Thyroid gland (tissue), 4 donors: ENCODE data around the gene FTCD. TPM values are rescaled to one million over a fixed set of nuclear protein-coding genes. Genes with fewer than 3 reads are reported as not detected.

Experiments used
- DNase-seq, 2 donors: peaks; one replicate each; pipeline ENCODE4 v3.0.0-alpha.2; 2019
- H3K27ac ChIP-seq, 3 donors: fragments of 200-600 bp; sonication (generic); 1 replicate in 2 of 3; 2 replicates in 1 of 3; pipeline ENCODE4 v1.5.1; 2016 to 2019; ENCODE audit warnings: mild to moderate bottlenecking in 1 of 3, moderate library complexity in 1 of 3
- H3K27me3 ChIP-seq: fragments of 200-600 bp; sonication (generic); one replicate; pipeline ENCODE4 v1.5.1; 2019
- H3K36me3 ChIP-seq, 2 donors: fragments of 200-600 bp; sonication (generic); one replicate each; pipeline ENCODE4 v1.5.1; 2016 to 2019
- H3K4me1 ChIP-seq, 2 donors: fragments of 200-600 bp; sonication (generic); one replicate each; pipeline ENCODE4 v1.5.1; 2017 to 2019
- H3K4me3 ChIP-seq, 3 donors: fragments of 200-600 bp; sonication (generic); replicated peaks in 1 of 3; 1 replicate in 2 of 3; 2 replicates in 1 of 3; pipeline ENCODE4 v1.5.1; 2016; ENCODE audit warnings: mild to moderate bottlenecking in 1 of 3
- H3K9me3 ChIP-seq: fragments of 200-600 bp; sonication (generic); one replicate; pipeline ENCODE4 v1.5.1; 2017
- CTCF ChIP-seq, 6 experiments: fragments of 200-600 bp in 3 of 6; fragments of 450-650 bp in 3 of 6; sonication (generic) in 3 of 6; IDR thresholded peaks; one replicate each; pipeline ENCODE4 v1.5.1; 2016 to 2019; ENCODE audit warnings: antibody characterized with exemption in 6 of 6, mild to moderate bottlenecking in 2 of 6, inconsistent platforms in 1 of 6, moderate library complexity in 1 of 6
- POLR2A ChIP-seq, 2 donors: fragments of 450-650 bp; IDR thresholded peaks; one replicate each; pipeline ENCODE4 v1.6.1; 2017; ENCODE audit warnings: antibody characterized with exemption in 2 of 2, mild to moderate bottlenecking in 2 of 2, moderate library complexity in 1 of 2
- WGBS, 2 donors: methylation state at CpG; one replicate each; pipeline ENCODE4 v1.1.5; 2017; 5-methylcytosine and 5-hydroxymethylcytosine counted together
- intact Hi-C: fragments of 100-400 bp; cut with DNase I; formaldehyde crosslinking; loops from one replicate; pipeline ENCODE4 v1.15.1; 2023
- total RNA-seq, 4 donors: library from RNA; depleted of rRNA; stranded (reverse); fragments of >200 nt; gene quantifications; one replicate each; pipeline ENCODE4 v1.2.3, GENCODE V29; 2016

FTCD gene
- total RNA-seq, 4 donors from 2014 or later, result 0.78 to 1.2 (median 0.94) TPM; not detected in 1

DNA sequence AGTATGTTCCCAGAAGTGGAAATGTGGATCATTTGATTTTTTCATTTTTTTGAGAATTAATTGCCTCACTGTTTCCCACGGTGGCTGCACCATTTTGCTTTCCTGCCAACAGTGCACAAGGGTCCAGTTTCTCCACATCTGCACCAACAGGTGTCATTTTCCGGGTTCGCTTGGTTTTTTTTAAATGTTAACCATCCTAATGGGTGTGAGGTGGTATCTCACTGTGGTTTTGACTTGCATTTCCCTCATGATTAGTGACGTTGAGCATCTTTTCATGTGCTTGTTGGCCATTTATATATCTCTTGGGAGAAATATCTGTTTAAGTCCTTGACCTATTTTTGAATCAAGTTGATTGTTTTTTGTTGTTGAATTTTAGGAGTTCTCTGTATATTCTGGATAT lies 54.5 kb downstream of the FTCD start:
- 83 to 87% methylated on average over 4 of the region's 4 CpGs for WGBS, 2 donors
- TF ChIP-seq POLR2A (IDR thresholded peaks at IDR 0.05) (no peak), CTCF (IDR thresholded peaks at IDR 0.05) (no peak)
- Histone ChIP-seq H3K4me3 (no peak overlapping the region), H3K27me3 (no peaks in the 10 kb centered on the region), H3K9me3 (no peaks in the 10 kb centered on the region), H3K36me3 (no peaks in the 10 kb centered on the region), H3K4me1 (peaks cover 0 to 11% of the 10 kb centered on the region in 2 donors), H3K27ac (no peak overlapping the region)
- no peak for DNase-seq
- intact Hi-C loops, result no loop called here

DNA sequence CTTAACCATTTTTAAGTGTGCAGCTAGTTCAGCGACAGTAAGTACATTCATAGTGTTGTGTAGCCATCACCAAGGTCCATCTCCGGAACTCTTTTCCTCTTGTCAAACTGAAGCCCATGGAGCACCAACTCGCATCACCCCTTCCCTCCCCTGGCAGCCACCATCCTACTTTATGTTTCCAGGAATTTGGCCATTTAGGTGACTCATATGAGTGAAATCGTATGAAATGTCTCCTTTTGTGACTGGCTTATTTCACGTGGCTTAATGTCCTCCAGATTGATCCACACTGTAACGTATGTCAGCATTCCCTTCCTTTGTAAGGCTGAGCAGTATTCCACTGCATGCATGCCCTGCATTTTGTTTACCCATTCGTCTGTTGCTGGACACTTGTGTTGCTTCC lies 55.0 kb downstream of the FTCD start:
- Histone ChIP-seq H3K4me3 (no peak overlapping the region), H3K27me3 (no peaks in the 10 kb centered on the region), H3K4me1 (peaks cover 0 to 11% of the 10 kb centered on the region in 2 donors), H3K9me3 (no peaks in the 10 kb centered on the region), H3K36me3 (no peaks in the 10 kb centered on the region), H3K27ac (no peak overlapping the region)
- intact Hi-C loops, result no loop called here
- 81 to 89% methylated on average over 7 of the region's 7 CpGs for WGBS, 2 donors
- DNase-seq, result no peak
- TF ChIP-seq POLR2A (IDR thresholded peaks at IDR 0.05), result no peak
- TF ChIP-seq CTCF (IDR thresholded peaks at IDR 0.05), result no peak

DNA sequence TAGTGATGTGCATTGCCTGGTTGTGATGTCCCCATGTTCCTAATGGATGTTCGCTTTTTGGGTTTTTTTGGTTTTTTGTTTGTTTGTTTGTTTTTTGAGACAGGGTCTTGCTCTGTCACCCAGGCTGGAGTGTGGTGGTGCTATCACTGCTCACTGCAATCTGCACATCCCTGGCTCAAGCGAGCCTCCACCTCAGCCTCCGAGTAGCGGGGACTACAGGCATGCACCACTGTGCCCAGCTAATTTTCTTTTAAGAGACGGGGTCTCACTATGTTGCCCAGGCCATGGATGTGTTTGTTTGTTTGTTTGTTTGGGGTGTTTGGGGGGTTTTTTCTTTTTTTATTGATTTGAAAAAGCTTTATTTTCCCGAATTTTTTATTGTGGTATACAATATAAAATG lies 55.4 kb downstream of the FTCD start:
- H3K4me3 ChIP-seq, result no peak overlapping the region
- peaks cover 0 to 11% of the 10 kb centered on the region in 2 donors for H3K4me1 ChIP-seq
- no peaks in the 10 kb centered on the region for H3K9me3 ChIP-seq
- peak in 1 of 2 donors; percentile 0 for DNase-seq
- H3K27me3 ChIP-seq, result no peaks in the 10 kb centered on the region
- TF ChIP-seq CTCF (IDR thresholded peaks at IDR 0.05) (no peak), POLR2A (IDR thresholded peaks at IDR 0.05) (no peak)
- 93% methylated on average over 6 of the region's 6 CpGs for WGBS, 2 donors
- no peaks in the 10 kb centered on the region for H3K36me3 ChIP-seq
- intact Hi-C loops, result no loop called here
- no peak overlapping the region for H3K27ac ChIP-seq

- DNase-seq, result peak in 1 of 2 donors; percentile 2
- Histone ChIP-seq H3K4me1 (peaks cover 0 to 11% of the 10 kb centered on the region in 2 donors), H3K27me3 (no peaks in the 10 kb centered on the region), H3K36me3 (no peaks in the 10 kb centered on the region), H3K4me3 (no peak overlapping the region), H3K9me3 (no peaks in the 10 kb centered on the region), H3K27ac (no peak overlapping the region)
- no peak for TF ChIP-seq CTCF (IDR thresholded peaks at IDR 0.05)
- no peak for TF ChIP-seq POLR2A (IDR thresholded peaks at IDR 0.05)
- intact Hi-C loops, result loop anchor here (2.0 kb wide), 1 partner anchor 127 kb away; no protein-coding TSS in a partner anchor
- WGBS, 2 donors, result 47 to 67% methylated on average over 18 of the region's 18 CpGs
Measured at GRCh38 chr21:46099476-46099875, 55.9 kb downstream of the FTCD start.

- no peak for TF ChIP-seq CTCF (IDR thresholded peaks at IDR 0.05)
- TF ChIP-seq POLR2A (IDR thresholded peaks at IDR 0.05), result no peak
- Histone ChIP-seq H3K27ac (peak overlapping the region; percentile 64 to 80 (median 80)), H3K36me3 (no peaks in the 10 kb centered on the region), H3K4me3 (peak overlapping the region in 2 of 3 donors; percentile 20 to 80), H3K9me3 (no peaks in the 10 kb centered on the region), H3K4me1 (peaks cover 0 to 11% of the 10 kb centered on the region in 2 donors), H3K27me3 (no peaks in the 10 kb centered on the region)
- peak in 1 of 2 donors; percentile 2 for DNase-seq
- 25% methylated on average over 1 of the region's 94 CpGs; no CpG with 5 or more reads in 1 of the 2 donors for WGBS, 2 donors
- intact Hi-C loops, result loop anchor here (2.0 kb wide), 1 partner anchor 126 kb away; no protein-coding TSS in a partner anchor
Measured at GRCh38 chr21:46098303-46099141, 56.9 kb downstream of the FTCD start.
